Measurements from ENCODE around the gene CRACR2A. TPM values are rescaled to one million over a fixed set of nuclear protein-coding genes. Genes with fewer than 3 reads are reported as not detected.

The CRACR2A gene
- total RNA-seq, 4 donors from 2014 or later: 4.8 to 18.2 (median 10.6) TPM

- 73% methylated on average over 6 of the region's 6 CpGs for WGBS
- TF ChIP-seq POLR2AphosphoS5 (IDR thresholded peaks at IDR 0.05) (no peak), POLR2A (IDR thresholded peaks at IDR 0.05) (no peak), CTCF (IDR thresholded peaks at IDR 0.05) (no peak), EP300 (IDR thresholded peaks at IDR 0.05) (no peak)
- Histone ChIP-seq H3K27me3 (no peaks in the 10 kb centered on the region), H3K9me3 (peaks cover 5% of the 10 kb centered on the region), H3K27ac (no peak overlapping the region), H3K36me3 (no peaks in the 10 kb centered on the region), H3K4me1 (no peaks in the 10 kb centered on the region), H3K4me3 (no peak overlapping the region)
- DNase-seq (ENCODE audit: low spot score in 2 of 2): no peak
Measured at GRCh38 chr12:3743803-3744202, 9.1 kb downstream of the CRACR2A start.

GRCh38 chr12:3741882-3742672, 10.8 kb downstream of the CRACR2A start:
- Histone ChIP-seq H3K4me1 (no peaks in the 10 kb centered on the region), H3K9me3 (peaks cover 5% of the 10 kb centered on the region), H3K36me3 (no peaks in the 10 kb centered on the region), H3K4me3 (no peak overlapping the region), H3K27ac (no peak overlapping the region), H3K27me3 (no peaks in the 10 kb centered on the region)
- no peak for TF ChIP-seq EP300 (IDR thresholded peaks at IDR 0.05)
- TF ChIP-seq CTCF (IDR thresholded peaks at IDR 0.05): no peak
- TF ChIP-seq POLR2A (IDR thresholded peaks at IDR 0.05): no peak
- TF ChIP-seq POLR2AphosphoS5 (IDR thresholded peaks at IDR 0.05): no peak
- DNase-seq (ENCODE audit: low spot score in 2 of 2): no peak
- 89% methylated on average over 5 of the region's 7 CpGs for WGBS

- Histone ChIP-seq H3K27ac (no peak overlapping the region), H3K4me3 (no peak overlapping the region), H3K4me1 (no peaks in the 10 kb centered on the region), H3K36me3 (no peaks in the 10 kb centered on the region), H3K27me3 (no peaks in the 10 kb centered on the region), H3K9me3 (no peaks in the 10 kb centered on the region)
- WGBS: 90% methylated on average over 2 of the region's 2 CpGs
- DNase-seq (ENCODE audit: low spot score in 2 of 2): no peak
- no peak for TF ChIP-seq CTCF (IDR thresholded peaks at IDR 0.05)
Measured at GRCh38 chr12:3740480-3741231, 12.3 kb downstream of the CRACR2A start.

- Histone ChIP-seq H3K27ac (no peak overlapping the region), H3K9me3 (no peaks in the 10 kb centered on the region), H3K36me3 (no peaks in the 10 kb centered on the region), H3K27me3 (no peaks in the 10 kb centered on the region), H3K4me3 (no peak overlapping the region), H3K4me1 (no peaks in the 10 kb centered on the region)
- no peak for DNase-seq (ENCODE audit: low spot score in 2 of 2)
- 82% methylated on average over 4 of the region's 4 CpGs for WGBS
- TF ChIP-seq POLR2A (IDR thresholded peaks at IDR 0.05) (no peak), EP300 (IDR thresholded peaks at IDR 0.05) (no peak)
Measured at GRCh38 chr12:3735432-3735831, 17.5 kb downstream of the CRACR2A start.

- 75% methylated on average over 4 of the region's 4 CpGs for WGBS
- no peak overlapping the region for H3K27ac ChIP-seq
Measured at GRCh38 chr12:3732901-3733300, 20.0 kb downstream of the CRACR2A start.

More at GRCh38 chr12:3732901-3733300, 20.0 kb downstream of the CRACR2A start:
- Histone ChIP-seq H3K9me3 (no peaks in the 10 kb centered on the region), H3K36me3 (no peaks in the 10 kb centered on the region), H3K4me1 (no peaks in the 10 kb centered on the region), H3K27me3 (no peaks in the 10 kb centered on the region), H3K4me3 (no peak overlapping the region)
- no peak for DNase-seq (ENCODE audit: low spot score in 2 of 2)
- no peak for TF ChIP-seq POLR2A (IDR thresholded peaks at IDR 0.05)
- no peak for TF ChIP-seq POLR2AphosphoS5 (IDR thresholded peaks at IDR 0.05)
- no peak for TF ChIP-seq EP300 (IDR thresholded peaks at IDR 0.05)
- no peak for TF ChIP-seq CTCF (IDR thresholded peaks at IDR 0.05)

Measured in suprapubic skin (tissue), 4 donors.